ENCODE results near the gene MARCHF2. TPM values are rescaled to one million over a fixed set of nuclear protein-coding genes. Genes with fewer than 3 reads are reported as not detected.
"Not testable (repeated sequence)": the region's sequence is repeated elsewhere in the genome, so short reads cannot be mapped to it uniquely, and the experiment has no call there.

MARCHF2 gene
- total RNA-seq, 1 experiment from 2014 or later = 20.2 TPM

- POLR2A ChIA-PET = interaction anchor here (0.6 to 0.9 kb wide), 8 partner anchors 11 to 164 kb away, joined by 3 read pairs; partner anchors contain the start of genes HNRNPM, MARCHF2 and RAB11B
- H3K27me3 Mint-ChIP-seq (ENCODE audit: low read depth) = no peaks in the 10 kb centered on the region
- H3K4me1 Mint-ChIP-seq = no peaks in the 10 kb centered on the region
- TF ChIP-seq TCF7 (CRISPR knock-in tag; IDR thresholded peaks at IDR 0.05; ENCODE audit: low read depth) (no peak), FOXK1 (CRISPR knock-in tag; IDR thresholded peaks at IDR 0.05) (no peak), ZBTB43 (CRISPR knock-in tag; IDR thresholded peaks at IDR 0.05) (no peak), GABPB1 (CRISPR knock-in tag; IDR thresholded peaks at IDR 0.05) (no peak), HMGXB4 (CRISPR knock-in tag; IDR thresholded peaks at IDR 0.05) (no peak), CTCF (IDR thresholded peaks at IDR 0.05) (no peak), E2F4 (CRISPR knock-in tag; IDR thresholded peaks at IDR 0.05; ENCODE audit: borderline replicate concordance, low read depth) (no peak), CREM (CRISPR knock-in tag; IDR thresholded peaks at IDR 0.05) (no peak), NR3C1 (CRISPR knock-in tag; conservative IDR thresholded peaks at IDR 0.05; ENCODE audit: low read depth) (no peak), CREB1 (CRISPR knock-in tag; IDR thresholded peaks at IDR 0.05) (no peak), USF1 (CRISPR knock-in tag; IDR thresholded peaks at IDR 0.05) (no peak), TEAD1 (CRISPR knock-in tag; IDR thresholded peaks at IDR 0.05) (no peak)
- ATAC-seq (peak; percentile 71), DNase-seq (ENCODE audit: low spot score) (no peak)
- no peaks in the 10 kb centered on the region for H3K9me3 Mint-ChIP-seq
- no peak overlapping the region; the same call in 1 of the 2 replicates for H3K27ac Mint-ChIP-seq
- peaks cover 2% of the 10 kb centered on the region; the same call in 1 of the 2 replicates for H3K36me3 Mint-ChIP-seq
- H3K4me3 Mint-ChIP-seq = no peak overlapping the region
- CTCF ChIA-PET = interaction anchor here (0.6 to 6.8 kb wide), 7 partner anchors 10 to 153 kb away, joined by 3 to 58 read pairs (median 3); partner anchors contain the start of genes MARCHF2 and MYO1F
These were observed 10.7 kb downstream of the MARCHF2 start for GRCh38 chr19:8423817-8424223.

- H3K27ac Mint-ChIP-seq; H3K9me3 Mint-ChIP-seq; H3K4me3 Mint-ChIP-seq; H3K4me1 Mint-ChIP-seq; H3K27me3 Mint-ChIP-seq (ENCODE audit: low read depth); H3K36me3 Mint-ChIP-seq; DNase-seq (ENCODE audit: low spot score); POLR2A ChIA-PET; ATAC-seq: not testable (repeated sequence)
- CTCF ChIA-PET = interaction anchor here (1.1 to 6.8 kb wide), 3 partner anchors 12 to 71 kb away, joined by 5 to 58 read pairs (median 7); partner anchors contain the start of gene MARCHF2
These were observed 12.2 kb downstream of the MARCHF2 start for GRCh38 chr19:8425331-8425730.

- H3K4me3 Mint-ChIP-seq = no peak overlapping the region
- CTCF ChIA-PET = interaction anchor here (0.6 to 6.8 kb wide), 7 partner anchors 12 to 97 kb away, joined by 3 to 58 read pairs (median 4); partner anchors contain the start of genes MARCHF2 and RAB11B
- POLR2A ChIA-PET = no interaction called here
- no peak overlapping the region for H3K27ac Mint-ChIP-seq
- ATAC-seq (no peak), DNase-seq (ENCODE audit: low spot score) (no peak)
- H3K27me3 Mint-ChIP-seq (ENCODE audit: low read depth) = no peaks in the 10 kb centered on the region
- TF ChIP-seq ZBTB21 (CRISPR knock-in tag; IDR thresholded peaks at IDR 0.05; ENCODE audit: borderline replicate concordance) (no peak), SOX15 (CRISPR knock-in tag; IDR thresholded peaks at IDR 0.05) (no peak)
- no peaks in the 10 kb centered on the region for H3K9me3 Mint-ChIP-seq
- no peaks in the 10 kb centered on the region for H3K4me1 Mint-ChIP-seq
- H3K36me3 Mint-ChIP-seq = peaks cover 5% of the 10 kb centered on the region; the same call in 1 of the 2 replicates
These were observed 13.2 kb downstream of the MARCHF2 start for GRCh38 chr19:8426283-8426682.

Measured in WTC11 (cell line).